B cell (primary cell): ENCODE measurements around the gene URM1. TPM values are rescaled to one million over a fixed set of nuclear protein-coding genes. Genes with fewer than 3 reads are reported as not detected.

Experiments
- ATAC-seq: fragments of 200-7000 bp; cut with Tn5 transposase; one replicate; pipeline ENCODE4 v1.10.0; 2021; ENCODE audit warnings: low read depth, mild to moderate bottlenecking, moderate number of reproducible peaks, moderate library complexity
- CTCF ChIA-PET: fragments of 350-600 bp; sonication (Branson Sonifier 250); formaldehyde crosslinking; loops from one replicate; lab custom pipeline; 2021; ENCODE audit warnings: antibody characterized with exemption, inconsistent platforms; lab: Charles Lee
- POLR2A ChIA-PET: fragments of 350-600 bp; sonication (Branson Sonifier 250); formaldehyde crosslinking; loops from one replicate; lab custom pipeline; 2021; ENCODE audit warnings: antibody characterized with exemption; lab: Charles Lee
- DNase-seq: peaks from one replicate; pipeline ENCODE4 v3.0.0; 2013
- H2AFZ ChIP-seq: 2 replicates; pipeline ENCODE4 v1.6.1; 2012; ENCODE audit warnings: mild to moderate bottlenecking, low read depth, low read length; ENCODE audit not compliant: insufficient read depth, poor library complexity, severe bottlenecking
- H3K27ac ChIP-seq, 2 donors: 1 replicate in 1 of 2; 2 replicates in 1 of 2; pipeline ENCODE4 v1.5.1; 2012 to 2013; ENCODE audit warnings: low read length in 2 of 2, mild to moderate bottlenecking in 2 of 2, moderate library complexity in 1 of 2
- H3K27me3 ChIP-seq, 4 experiments: fragments of 200-600 bp in 1 of 4; sonication (generic) in 1 of 4; replicated peaks in 1 of 4; 1 replicate in 2 of 4; 2 replicates in 2 of 4; pipeline versions ENCODE4 v1.6.1 to v1.7.0; 2013 to 2016; ENCODE audit warnings: low read length in 3 of 4, mild to moderate bottlenecking in 2 of 4, mixed read lengths in 1 of 4, moderate library complexity in 1 of 4; ENCODE audit not compliant: insufficient read depth in 4 of 4, control insufficient read depth in 3 of 4; ENCODE audit errors: control extremely low read depth in 1 of 4
- H3K36me3 ChIP-seq, 2 experiments: replicated peaks in 1 of 2; 1 replicate in 1 of 2; 2 replicates in 1 of 2; pipeline versions ENCODE4 v1.6.1 to v1.7.1; 2013; ENCODE audit warnings: low read length in 1 of 2; ENCODE audit not compliant: insufficient read depth in 2 of 2, control insufficient read depth in 1 of 2; ENCODE audit errors: control extremely low read depth in 1 of 2, extremely low read depth in 1 of 2
- H3K4me1 ChIP-seq, 2 donors: fragments of 200-600 bp in 1 of 2; sonication (generic) in 1 of 2; 1 replicate in 1 of 2; 2 replicates in 1 of 2; pipeline versions ENCODE4 v1.5.1 to v1.6.1; 2013 to 2017; ENCODE audit warnings: low read length in 2 of 2; ENCODE audit not compliant: control insufficient read depth in 2 of 2, insufficient read depth in 2 of 2
- H3K4me2 ChIP-seq: replicated peaks from 2 replicates; pipeline ENCODE3; 2012; ENCODE audit warnings: mild to moderate bottlenecking, low read depth, low read length; ENCODE audit not compliant: poor library complexity, severe bottlenecking
- H3K4me3 ChIP-seq, 5 experiments: fragments of 200-600 bp in 1 of 5; sonication (generic) in 1 of 5; 1 replicate in 3 of 5; 2 replicates in 2 of 5; pipeline versions ENCODE4 v1.5.1 to v1.7.0; 2011 to 2016; ENCODE audit warnings: low read length in 4 of 5, mild to moderate bottlenecking in 4 of 5, low read depth in 2 of 5, control low read depth in 1 of 5, moderate library complexity in 1 of 5; ENCODE audit not compliant: insufficient read depth in 1 of 5; ENCODE audit errors: control extremely low read depth in 1 of 5, extremely low read depth in 1 of 5
- H3K79me2 ChIP-seq: fragments of 200-600 bp; sonication (generic); one replicate; pipeline ENCODE4 v1.6.0; 2016; ENCODE audit warnings: low read length; ENCODE audit not compliant: control insufficient read depth, insufficient read depth
- H3K9ac ChIP-seq: fragments of 200-600 bp; sonication (generic); 2 replicates; pipeline ENCODE4 v1.6.1; 2017; ENCODE audit warnings: mild to moderate bottlenecking, low read length, moderate library complexity
- H3K9me3 ChIP-seq, 3 donors: one replicate each; pipeline versions ENCODE4 v1.6.1 to v1.7.1; 2013; ENCODE audit warnings: low read length in 2 of 3; ENCODE audit not compliant: control insufficient read depth in 2 of 3, insufficient read depth in 1 of 3; ENCODE audit errors: control extremely low read depth in 1 of 3
- H4K20me1 ChIP-seq: 2 replicates; pipeline ENCODE4 v1.6.0; 2012; ENCODE audit warnings: mild to moderate bottlenecking, low read length; ENCODE audit not compliant: insufficient read depth, control insufficient read depth, poor library complexity, severe bottlenecking
- H3K27ac Mint-ChIP-seq: one replicate; pipeline ENCODE4 v1.8.0; 2021; ENCODE audit warnings: mixed read lengths
- H3K27me3 Mint-ChIP-seq: one replicate; pipeline ENCODE4 v1.8.0; 2021; ENCODE audit warnings: mixed read lengths
- H3K4me1 Mint-ChIP-seq: one replicate; pipeline ENCODE4 v1.8.0; 2021; ENCODE audit warnings: mixed read lengths
- H3K4me3 Mint-ChIP-seq: one replicate; pipeline ENCODE4 v1.8.0; 2021; ENCODE audit warnings: mixed read lengths
- H3K9me3 Mint-ChIP-seq: one replicate; pipeline ENCODE4 v1.8.0; 2022; ENCODE audit warnings: mixed read lengths; ENCODE audit not compliant: insufficient read depth
- EZH2 ChIP-seq: IDR thresholded peaks from 2 replicates; pipeline ENCODE4 v1.6.1; 2012; ENCODE audit warnings: borderline replicate concordance, low read depth, mild to moderate bottlenecking, moderate library complexity, low read length; ENCODE audit not compliant: insufficient read depth, poor library complexity, severe bottlenecking
- WGBS: methylation state at CpG from one replicate; pipeline ENCODE4 v1.1.5; 2013; ENCODE audit warnings: missing lambda C conversion rate; ENCODE audit not compliant: insufficient coverage; 5-methylcytosine and 5-hydroxymethylcytosine counted together
- intact Hi-C: fragments of 100-400 bp; cut with micrococcal nuclease; formaldehyde crosslinking; loops from one replicate; pipeline ENCODE4 v1.10.0; 2022
- polyA plus RNA-seq: library from polyadenylated mRNA; depleted of rRNA; stranded (reverse); fragments of >200 nt; gene quantifications from 2 replicates; pipeline ENCODE4 v1.2.3, GENCODE V29; 2012
- total RNA-seq, 2 donors: library from RNA; stranded (reverse); fragments of 120-200 nt in 1 of 2; gene quantifications; 1 replicate in 1 of 2; 2 replicates in 1 of 2; pipeline versions ENCODE4 v1.2.3 to v1.2.4, GENCODE V29; 2013 to 2022
- TF ChIP-seq, protein P1 (sequence below): fragments of 200-600 bp; IDR thresholded peaks from one replicate; pipeline ENCODE4 v1.8.0; 2022; ENCODE audit warnings: antibody characterized with exemption, mild to moderate bottlenecking

The URM1 gene
- total and polyA plus RNA-seq, 2 donors (not counting 1 experiment from before 2014, with no cell fraction given) = 40.3 to 43.8 TPM

- H3K9me3 ChIP-seq = no peaks in the 10 kb centered on the region
- DNase-seq (peak; percentile 88), ATAC-seq (peak; percentile 93)
- H3K79me2 ChIP-seq = peaks cover 5% of the 10 kb centered on the region
- H3K4me3 ChIP-seq = peak within 1 kb of the TSS; percentile 69 to 80 (median 70)
- ChIA-PET CTCF (no interaction called here), POLR2A (interaction anchor here (0.8 to 1.1 kb wide), 2 partner anchors 18 to 31 kb away, joined by 4 read pairs; partner anchors contain the start of genes TRUB2 and URM1)
- no peaks in the 10 kb centered on the region for H3K27me3 ChIP-seq
- H3K4me3 Mint-ChIP-seq = peak within 1 kb of the TSS; percentile 98
- WGBS = 6% methylated on average over 74 of the region's 75 CpGs
- H3K4me2 ChIP-seq = peak within 1 kb of the TSS; percentile 99
- H3K4me1 Mint-ChIP-seq = peaks cover 9% of the 10 kb centered on the region
- no peaks in the 10 kb centered on the region for H4K20me1 ChIP-seq
- H3K27ac Mint-ChIP-seq = peak within 1 kb of the TSS; percentile 91
- no peaks in the 10 kb centered on the region for H3K27me3 Mint-ChIP-seq
- H3K9ac ChIP-seq = peak within 1 kb of the TSS; percentile 77
- H3K4me1 ChIP-seq = peaks cover 11 to 15% of the 10 kb centered on the region in 2 donors
- no peaks in the 10 kb centered on the region for H3K9me3 Mint-ChIP-seq
- H3K27ac ChIP-seq = peak within 1 kb of the TSS; percentile 7 to 48
- H3K36me3 ChIP-seq = peaks cover 0 to 11% of the 10 kb centered on the region in 2 experiments
- TF ChIP-seq, protein P1, sequence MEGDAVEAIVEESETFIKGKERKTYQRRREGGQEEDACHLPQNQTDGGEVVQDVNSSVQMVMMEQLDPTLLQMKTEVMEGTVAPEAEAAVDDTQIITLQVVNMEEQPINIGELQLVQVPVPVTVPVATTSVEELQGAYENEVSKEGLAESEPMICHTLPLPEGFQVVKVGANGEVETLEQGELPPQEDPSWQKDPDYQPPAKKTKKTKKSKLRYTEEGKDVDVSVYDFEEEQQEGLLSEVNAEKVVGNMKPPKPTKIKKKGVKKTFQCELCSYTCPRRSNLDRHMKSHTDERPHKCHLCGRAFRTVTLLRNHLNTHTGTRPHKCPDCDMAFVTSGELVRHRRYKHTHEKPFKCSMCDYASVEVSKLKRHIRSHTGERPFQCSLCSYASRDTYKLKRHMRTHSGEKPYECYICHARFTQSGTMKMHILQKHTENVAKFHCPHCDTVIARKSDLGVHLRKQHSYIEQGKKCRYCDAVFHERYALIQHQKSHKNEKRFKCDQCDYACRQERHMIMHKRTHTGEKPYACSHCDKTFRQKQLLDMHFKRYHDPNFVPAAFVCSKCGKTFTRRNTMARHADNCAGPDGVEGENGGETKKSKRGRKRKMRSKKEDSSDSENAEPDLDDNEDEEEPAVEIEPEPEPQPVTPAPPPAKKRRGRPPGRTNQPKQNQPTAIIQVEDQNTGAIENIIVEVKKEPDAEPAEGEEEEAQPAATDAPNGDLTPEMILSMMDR = no peak
- no peak for TF ChIP-seq EZH2
- peak within 1 kb of the TSS; percentile 87 for H2AFZ ChIP-seq
- intact Hi-C loops = loop anchor here (1.0 to 5.0 kb wide), 7 partner anchors 18 to 213 kb away; partner anchors contain the start of genes BBLN, CIZ1, COQ4 and ODF2
Observed at GRCh38 chr9:128339761-128340690, 31.1 kb upstream of the URM1 start, which contains the start of gene SLC27A4. SLC27A4 (plus strand) TSS chr9:128340527; CDS start chr9:128343133, 2,606 bp downstream.
